HEK293 (cell line): ENCODE data around the gene ARHGAP6.

Experiments
- CTCF ChIA-PET: fragments of 350-600 bp; formaldehyde crosslinking; extraction: SDS; loops from one replicate; lab custom pipeline; 2021; ENCODE audit warnings: antibody characterized with exemption; lab: Yijun Ruan, JAX
- POLR2A ChIA-PET: fragments of 300-600 bp; formaldehyde crosslinking; extraction: SDS; loops from one replicate; lab custom pipeline; 2020; ENCODE audit warnings: antibody characterized with exemption, inconsistent platforms; lab: Yijun Ruan, JAX
- H3K27ac ChIP-seq: fragments of 200-500 bp; sonication (Bioruptor generic); 2 replicates; pipeline ENCODE4 v1.5.1; 2014; ENCODE audit warnings: low read depth, low read length, control low read depth, inconsistent platforms; ENCODE audit errors: extremely low read depth
- H3K36me3 ChIP-seq, 2 experiments: fragments of 200-500 bp in 1 of 2; sonication (Bioruptor generic) in 1 of 2; 1 replicate in 1 of 2; 2 replicates in 1 of 2; pipeline ENCODE4 v1.5.1; 2014 to 2017; ENCODE audit warnings: inconsistent platforms in 2 of 2, low read length in 2 of 2; ENCODE audit not compliant: control insufficient read depth in 2 of 2, insufficient read depth in 1 of 2
- H3K4me1 ChIP-seq: fragments of 200-500 bp; sonication (Bioruptor generic); 2 replicates; pipeline ENCODE4 v1.5.1; 2014; ENCODE audit warnings: mild to moderate bottlenecking, low read length, inconsistent platforms; ENCODE audit not compliant: control insufficient read depth, insufficient read depth
- H3K4me3 ChIP-seq: 2 replicates; pipeline ENCODE4 v1.5.1; 2011; ENCODE audit warnings: low read depth, mild to moderate bottlenecking, control low read depth, low read length, moderate library complexity
- H3K9me3 ChIP-seq: fragments of 200-500 bp; sonication (Bioruptor generic); 2 replicates; pipeline ENCODE4 v1.5.1; 2014; ENCODE audit warnings: low read depth, low read length, inconsistent platforms; ENCODE audit not compliant: control insufficient read depth, insufficient read depth
- CTCF ChIP-seq: fragments of 450-650 bp; formaldehyde crosslinking; IDR thresholded peaks from 2 replicates; pipeline ENCODE4 v1.5.1; 2016; ENCODE audit warnings: missing biosample characterization, missing genetic modification characterization
- HIC1 ChIP-seq: fragments of 450-650 bp; formaldehyde crosslinking; IDR thresholded peaks from 2 replicates; pipeline ENCODE4 v1.5.1; 2016; ENCODE audit warnings: missing biosample characterization, missing genetic modification characterization
- HOXC10 ChIP-seq: sonication (generic); formaldehyde crosslinking; IDR thresholded peaks from 2 replicates; pipeline ENCODE4 v1.8.1; 2023; ENCODE audit warnings: mild to moderate bottlenecking, missing genetic modification reagents
- INSM2 ChIP-seq: fragments of 450-650 bp; formaldehyde crosslinking; IDR thresholded peaks from 2 replicates; pipeline ENCODE4 v1.5.1; 2016; ENCODE audit warnings: missing biosample characterization, missing genetic modification characterization
- MEIS1 ChIP-seq: sonication (generic); formaldehyde crosslinking; IDR thresholded peaks from 2 replicates; pipeline ENCODE4 v1.8.1; 2022; ENCODE audit warnings: missing genetic modification reagents, mild to moderate bottlenecking, borderline replicate concordance
- PRDM4 ChIP-seq: fragments of 450-650 bp; formaldehyde crosslinking; IDR thresholded peaks from 2 replicates; pipeline ENCODE4 v1.5.1; 2017; ENCODE audit warnings: missing biosample characterization, missing genetic modification characterization
- SALL2 ChIP-seq: fragments of 450-650 bp; formaldehyde crosslinking; IDR thresholded peaks from 2 replicates; pipeline ENCODE4 v1.5.0; 2017; ENCODE audit warnings: missing biosample characterization, mild to moderate bottlenecking, missing genetic modification characterization, borderline replicate concordance
- WT1 ChIP-seq: fragments of 450-650 bp; formaldehyde crosslinking; IDR thresholded peaks from 2 replicates; pipeline ENCODE4 v1.5.1; 2016; ENCODE audit warnings: missing biosample characterization, missing genetic modification characterization
- ZBTB1 ChIP-seq: fragments of 450-650 bp; formaldehyde crosslinking; IDR thresholded peaks from 2 replicates; pipeline ENCODE4 v1.5.1; 2016; ENCODE audit warnings: missing biosample characterization, missing genetic modification characterization
- ZBTB48 ChIP-seq: fragments of 450-650 bp; formaldehyde crosslinking; IDR thresholded peaks from 2 replicates; pipeline ENCODE4 v1.5.1; 2016; ENCODE audit warnings: missing biosample characterization, missing genetic modification characterization
- ZBTB8A ChIP-seq: fragments of 450-650 bp; formaldehyde crosslinking; IDR thresholded peaks from 2 replicates; pipeline ENCODE4 v1.5.1; 2016; ENCODE audit warnings: missing biosample characterization, missing genetic modification characterization
- ZEB2 ChIP-seq: fragments of 450-650 bp; formaldehyde crosslinking; IDR thresholded peaks from 2 replicates; pipeline ENCODE4 v1.5.1; 2016; ENCODE audit warnings: missing biosample characterization, missing genetic modification characterization
- ZFHX2 ChIP-seq: fragments of 450-650 bp; formaldehyde crosslinking; conservative IDR thresholded peaks from 2 replicates; pipeline ENCODE4 v1.5.1; 2016; ENCODE audit warnings: missing biosample characterization, missing genetic modification characterization
- ZNF133 ChIP-seq: fragments of 450-650 bp; formaldehyde crosslinking; IDR thresholded peaks from 2 replicates; pipeline ENCODE4 v1.5.1; 2016; ENCODE audit warnings: missing biosample characterization, missing genetic modification characterization
- ZNF157 ChIP-seq: fragments of 450-650 bp; formaldehyde crosslinking; IDR thresholded peaks from 2 replicates; pipeline ENCODE4 v1.5.1; 2016; ENCODE audit warnings: missing biosample characterization, missing genetic modification characterization
- ZNF184 ChIP-seq: fragments of 450-650 bp; IDR thresholded peaks from 2 replicates; pipeline ENCODE4 v1.5.1; 2018; ENCODE audit warnings: missing biosample characterization, mild to moderate bottlenecking, missing genetic modification characterization
- ZNF2 ChIP-seq: fragments of 450-650 bp; formaldehyde crosslinking; IDR thresholded peaks from 2 replicates; pipeline ENCODE4 v1.5.1; 2016; ENCODE audit warnings: missing biosample characterization, missing genetic modification characterization
- ZNF23 ChIP-seq: fragments of 450-650 bp; formaldehyde crosslinking; IDR thresholded peaks from 2 replicates; pipeline ENCODE4 v1.5.1; 2016; ENCODE audit warnings: missing biosample characterization, missing genetic modification characterization, borderline replicate concordance
- ZNF248 ChIP-seq: fragments of 450-650 bp; formaldehyde crosslinking; IDR thresholded peaks from 2 replicates; pipeline ENCODE4 v1.5.1; 2017; ENCODE audit warnings: missing biosample characterization, missing genetic modification characterization
- ZNF335 ChIP-seq: fragments of 450-650 bp; formaldehyde crosslinking; conservative IDR thresholded peaks from 2 replicates; pipeline ENCODE4 v1.5.1; 2016; ENCODE audit warnings: missing biosample characterization, missing genetic modification characterization
- ZNF341 ChIP-seq: fragments of 450-650 bp; formaldehyde crosslinking; IDR thresholded peaks from 2 replicates; pipeline ENCODE4; 2016; ENCODE audit warnings: low read depth, missing biosample characterization, missing genetic modification characterization
- ZNF350 ChIP-seq: fragments of 450-650 bp; formaldehyde crosslinking; IDR thresholded peaks from 2 replicates; pipeline ENCODE4 v1.5.0; 2017; ENCODE audit warnings: missing biosample characterization, mild to moderate bottlenecking, missing genetic modification characterization
- ZNF404 ChIP-seq: fragments of 450-650 bp; formaldehyde crosslinking; IDR thresholded peaks from 2 replicates; pipeline ENCODE4 v1.5.1; 2017; ENCODE audit warnings: missing biosample characterization, missing genetic modification characterization
- ZNF555 ChIP-seq: fragments of 450-650 bp; formaldehyde crosslinking; conservative IDR thresholded peaks from 2 replicates; pipeline ENCODE4 v1.5.1; 2017; ENCODE audit warnings: missing biosample characterization, mild to moderate bottlenecking, missing genetic modification characterization, inconsistent platforms
- ZNF558 ChIP-seq: fragments of 450-650 bp; formaldehyde crosslinking; IDR thresholded peaks from 2 replicates; pipeline ENCODE4 v1.5.1; 2016; ENCODE audit warnings: missing biosample characterization, missing genetic modification characterization
- ZNF585B ChIP-seq: fragments of 450-650 bp; formaldehyde crosslinking; IDR thresholded peaks from 2 replicates; pipeline ENCODE4 v1.5.1; 2016; ENCODE audit warnings: missing biosample characterization, missing genetic modification characterization
- ZNF596 ChIP-seq: fragments of 450-650 bp; IDR thresholded peaks from 2 replicates; pipeline ENCODE4 v1.5.0; 2018; ENCODE audit warnings: missing biosample characterization, mild to moderate bottlenecking, missing genetic modification characterization, moderate library complexity
- ZNF677 ChIP-seq: fragments of 450-650 bp; IDR thresholded peaks from 2 replicates; pipeline ENCODE4 v1.5.0; 2018; ENCODE audit warnings: missing biosample characterization, mild to moderate bottlenecking, missing genetic modification characterization, moderate library complexity
- ZNF707 ChIP-seq: fragments of 450-650 bp; formaldehyde crosslinking; IDR thresholded peaks from 2 replicates; pipeline ENCODE4 v1.5.1; 2016; ENCODE audit warnings: missing biosample characterization, missing genetic modification characterization
- ZNF791 ChIP-seq: fragments of 450-650 bp; formaldehyde crosslinking; IDR thresholded peaks from 2 replicates; pipeline ENCODE4 v1.5.1; 2016; ENCODE audit warnings: missing biosample characterization, missing genetic modification characterization
- ZNF837 ChIP-seq: fragments of 450-650 bp; formaldehyde crosslinking; IDR thresholded peaks from 2 replicates; pipeline ENCODE4 v1.5.1; 2016; ENCODE audit warnings: missing biosample characterization, missing genetic modification characterization

The ARHGAP6 gene

GRCh38 chrX:11424903-11425674, 240.6 kb downstream of the ARHGAP6 start:
- H3K27ac ChIP-seq = no peak overlapping the region
- no peaks in the 10 kb centered on the region for H3K36me3 ChIP-seq
- no peak for TF ChIP-seq ZNF677 (tag by site-specific recombination)
- TF ChIP-seq ZEB2 (tag by site-specific recombination) = no peak
- TF ChIP-seq ZNF133 (tag by site-specific recombination) = no peak
- no peak for TF ChIP-seq ZNF596 (tag by site-specific recombination)
- no peak for TF ChIP-seq HIC1 (tag by site-specific recombination)
- TF ChIP-seq ZNF555 = no peak
- TF ChIP-seq ZFHX2 = no peak
- no peak for TF ChIP-seq ZNF157 (tag by site-specific recombination)
- no peak for TF ChIP-seq ZNF558 (tag by site-specific recombination)
- no peak for TF ChIP-seq ZNF23 (tag by site-specific recombination)
- no peak for TF ChIP-seq ZBTB1
- TF ChIP-seq ZNF837 (tag by site-specific recombination) = no peak
- no peak for TF ChIP-seq ZNF2 (tag by site-specific recombination)
- H3K9me3 ChIP-seq = no peaks in the 10 kb centered on the region
- H3K4me1 ChIP-seq = no peaks in the 10 kb centered on the region
- ChIA-PET CTCF (no interaction called here), POLR2A (no interaction called here)
- no peak overlapping the region for H3K4me3 ChIP-seq

- Histone ChIP-seq H3K36me3 (no peaks in the 10 kb centered on the region), H3K27ac (no peak overlapping the region), H3K4me1 (no peaks in the 10 kb centered on the region), H3K9me3 (no peaks in the 10 kb centered on the region), H3K4me3 (no peak overlapping the region)
- ChIA-PET CTCF (no interaction called here), POLR2A (no interaction called here)
- TF ChIP-seq PRDM4 (no peak), ZNF335 (tag by site-specific recombination) (no peak), ZNF585B (tag by site-specific recombination) (no peak), WT1 (tag by site-specific recombination) (no peak), ZNF341 (no peak), SALL2 (tag by site-specific recombination) (no peak), HOXC10 (no peak), INSM2 (no peak), ZNF350 (no peak), ZBTB48 (no peak), CTCF (no peak), ZNF184 (tag by site-specific recombination) (no peak), ZNF791 (tag by site-specific recombination) (no peak), ZNF248 (tag by site-specific recombination) (no peak), ZNF404 (tag by site-specific recombination) (no peak), ZBTB8A (no peak), MEIS1 (CRISPR knock-in tag) (no peak), ZNF707 (no peak)
Measured at GRCh38 chrX:11423949-11424348, 241.8 kb downstream of the ARHGAP6 start.
